AG04449 (cell line): Measurements from ENCODE around the gene FNTB.

Experiments used
- CTCF ChIA-PET: fragments of 350-600 bp; formaldehyde crosslinking; extraction: SDS; loops from one replicate; lab custom pipeline; 2021; ENCODE audit warnings: antibody characterized with exemption; lab: Yijun Ruan, JAX
- POLR2A ChIA-PET: fragments of 400-600, 350-600 bp; formaldehyde crosslinking; extraction: SDS; loops from one replicate; lab custom pipeline; 2020; ENCODE audit warnings: antibody characterized with exemption, inconsistent platforms; lab: Yijun Ruan, JAX
- DNase-seq: peaks from one replicate; pipeline ENCODE4 v3.0.0-alpha.2; 2010; ENCODE audit warnings: low read depth, low spot score
- H3K4me3 ChIP-seq: 2 replicates; pipeline ENCODE4 v1.5.1; 2011; ENCODE audit warnings: low read depth, mild to moderate bottlenecking, control low read depth, low read length
- TF ChIP-seq, protein P1 (sequence below): IDR thresholded peaks from one replicate; pipeline ENCODE4 v1.5.1; 2011; ENCODE audit warnings: mild to moderate bottlenecking, moderate library complexity, low read length, control low read depth, inconsistent platforms; ENCODE audit not compliant: insufficient read depth; ENCODE audit errors: missing control alignments

FNTB gene

DNA sequence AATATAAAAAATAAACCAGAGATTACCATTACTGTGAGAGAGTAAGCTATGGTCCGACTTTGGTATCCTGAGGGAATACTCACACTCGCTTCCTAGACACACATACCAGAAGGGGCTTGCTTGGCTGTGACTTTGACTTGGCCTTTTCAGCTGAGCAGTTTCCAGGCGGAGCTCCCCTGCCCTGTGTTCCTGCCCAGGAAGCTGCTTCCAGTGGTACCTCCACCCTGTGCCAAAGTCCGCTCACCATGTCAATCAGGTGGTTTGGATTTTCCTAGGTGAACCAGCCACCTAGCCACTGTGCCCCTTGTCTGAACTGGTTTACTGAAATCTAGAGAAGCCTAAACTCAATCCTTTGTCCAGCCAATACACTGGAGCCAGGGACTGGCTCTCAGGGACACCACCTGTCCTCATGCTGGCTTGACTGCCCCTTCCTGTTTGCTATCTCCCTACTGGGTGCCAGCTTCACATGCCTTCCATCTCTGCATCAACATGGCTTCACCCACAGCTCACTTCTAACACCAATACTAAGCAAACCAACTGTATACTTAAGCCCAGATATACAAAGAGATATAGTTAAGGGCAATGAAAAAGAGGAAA lies 87.0 kb downstream of the FNTB start:
- POLR2A ChIA-PET = no interaction called here
- H3K4me3 ChIP-seq = no peak overlapping the region
- CTCF ChIA-PET = no interaction called here
- no peak for DNase-seq
- TF ChIP-seq, protein P1, sequence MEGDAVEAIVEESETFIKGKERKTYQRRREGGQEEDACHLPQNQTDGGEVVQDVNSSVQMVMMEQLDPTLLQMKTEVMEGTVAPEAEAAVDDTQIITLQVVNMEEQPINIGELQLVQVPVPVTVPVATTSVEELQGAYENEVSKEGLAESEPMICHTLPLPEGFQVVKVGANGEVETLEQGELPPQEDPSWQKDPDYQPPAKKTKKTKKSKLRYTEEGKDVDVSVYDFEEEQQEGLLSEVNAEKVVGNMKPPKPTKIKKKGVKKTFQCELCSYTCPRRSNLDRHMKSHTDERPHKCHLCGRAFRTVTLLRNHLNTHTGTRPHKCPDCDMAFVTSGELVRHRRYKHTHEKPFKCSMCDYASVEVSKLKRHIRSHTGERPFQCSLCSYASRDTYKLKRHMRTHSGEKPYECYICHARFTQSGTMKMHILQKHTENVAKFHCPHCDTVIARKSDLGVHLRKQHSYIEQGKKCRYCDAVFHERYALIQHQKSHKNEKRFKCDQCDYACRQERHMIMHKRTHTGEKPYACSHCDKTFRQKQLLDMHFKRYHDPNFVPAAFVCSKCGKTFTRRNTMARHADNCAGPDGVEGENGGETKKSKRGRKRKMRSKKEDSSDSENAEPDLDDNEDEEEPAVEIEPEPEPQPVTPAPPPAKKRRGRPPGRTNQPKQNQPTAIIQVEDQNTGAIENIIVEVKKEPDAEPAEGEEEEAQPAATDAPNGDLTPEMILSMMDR = no peak

DNA sequence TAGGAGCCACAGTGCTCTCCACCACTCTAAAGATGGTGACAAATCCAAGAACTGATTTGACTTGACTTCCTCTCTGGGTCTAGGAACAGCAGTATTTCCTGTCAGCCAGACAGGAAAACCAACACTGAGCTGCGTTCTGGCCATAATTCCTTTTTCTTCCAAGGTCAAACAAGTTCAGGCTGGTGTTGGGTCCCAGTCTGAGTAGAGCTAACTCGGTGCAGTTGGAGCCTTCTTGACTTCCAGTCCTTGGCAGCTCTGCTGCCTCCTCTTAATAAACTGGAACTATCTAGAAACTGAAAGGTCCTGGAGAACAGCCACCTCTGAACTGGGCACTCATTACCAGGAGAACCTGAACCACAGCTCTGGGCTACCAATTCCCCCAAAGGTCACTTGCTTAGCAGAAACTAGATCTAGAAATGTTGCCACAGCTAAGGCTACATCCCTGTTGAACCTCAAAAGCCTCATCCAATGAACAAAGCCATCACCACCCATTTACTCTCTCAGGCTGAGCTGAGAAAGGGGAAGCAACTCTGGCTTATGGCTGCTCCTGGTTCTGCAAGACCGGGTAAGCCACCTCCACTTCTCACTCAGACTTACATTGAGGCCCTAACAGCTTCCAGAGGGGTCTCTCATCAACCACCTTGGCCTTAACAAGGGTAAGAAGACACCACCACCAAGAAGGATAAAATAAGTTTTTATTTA lies 87.9 kb downstream of the FNTB start:
- no peak overlapping the region for H3K4me3 ChIP-seq
- TF ChIP-seq, protein P1 = no peak
- POLR2A ChIA-PET = no interaction called here
- CTCF ChIA-PET = no interaction called here
- no peak for DNase-seq

DNA sequence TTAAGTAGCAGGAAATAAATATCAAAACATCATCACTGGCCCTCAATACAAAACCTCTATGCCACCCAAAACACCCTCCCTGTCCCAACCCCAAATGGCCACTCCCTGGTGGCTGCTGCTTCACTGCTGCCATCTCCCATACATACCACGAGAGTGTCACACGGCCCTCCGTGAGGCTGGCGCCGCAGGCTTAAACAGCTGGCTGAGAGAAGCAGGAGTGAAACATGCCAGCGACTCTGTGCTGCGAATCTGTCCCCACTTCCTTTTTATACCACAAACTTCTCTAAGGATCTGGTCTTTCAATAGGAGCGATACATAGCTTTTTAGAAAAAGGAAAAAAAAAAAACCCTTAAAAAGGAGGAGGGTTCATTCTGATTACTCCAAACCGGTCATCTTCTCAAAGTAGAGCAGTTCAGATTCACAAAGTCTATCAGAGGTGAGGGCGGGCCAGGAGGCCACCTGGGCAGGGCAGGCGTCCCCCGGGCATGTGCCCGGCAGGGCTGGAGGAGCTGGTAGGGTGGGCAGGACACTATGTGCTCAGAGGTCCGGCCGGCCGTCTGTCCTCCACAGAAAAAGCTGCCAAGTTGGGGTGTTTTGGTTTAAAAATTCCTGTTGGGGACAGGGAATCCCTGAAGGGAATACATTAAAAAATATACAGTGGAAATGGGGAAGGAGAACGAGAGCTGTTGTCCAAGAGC lies 89.1 kb downstream of the FNTB start:
- ChIA-PET POLR2A (no interaction called here), CTCF (interaction anchor here (1.1 kb wide), 1 partner anchor 55 kb away, joined by 3 read pairs; no protein-coding TSS in a partner anchor)
- no peak overlapping the region for H3K4me3 ChIP-seq
- no peak for DNase-seq
- TF ChIP-seq, protein P1 = no peak

DNA sequence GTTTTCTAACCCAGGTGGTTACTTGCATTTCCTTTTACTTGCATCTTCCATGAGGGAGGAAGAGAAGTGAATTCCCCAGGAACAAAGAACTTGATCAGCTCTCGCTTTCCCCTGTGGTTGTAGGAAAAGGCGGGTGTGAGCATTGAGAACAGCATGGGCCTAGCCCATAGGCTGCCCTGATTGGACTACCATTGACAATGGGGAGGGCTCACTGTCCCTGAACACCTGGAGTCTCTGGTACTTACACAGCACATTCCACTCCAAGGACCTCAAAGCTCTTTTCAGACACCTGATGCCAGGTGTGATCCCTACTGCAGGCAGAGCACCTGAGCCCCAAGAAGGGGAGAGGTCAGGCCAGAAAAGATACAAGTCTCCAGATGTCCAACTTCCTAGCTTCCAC lies 90.6 kb downstream of the FNTB start:
- DNase-seq = no peak
- ChIA-PET CTCF (interaction anchor here (0.9 kb wide), 1 partner anchor 23 kb away, joined by 3 read pairs; no protein-coding TSS in a partner anchor), POLR2A (no interaction called here)
- no peak overlapping the region for H3K4me3 ChIP-seq
- TF ChIP-seq, protein P1 = no peak

DNA sequence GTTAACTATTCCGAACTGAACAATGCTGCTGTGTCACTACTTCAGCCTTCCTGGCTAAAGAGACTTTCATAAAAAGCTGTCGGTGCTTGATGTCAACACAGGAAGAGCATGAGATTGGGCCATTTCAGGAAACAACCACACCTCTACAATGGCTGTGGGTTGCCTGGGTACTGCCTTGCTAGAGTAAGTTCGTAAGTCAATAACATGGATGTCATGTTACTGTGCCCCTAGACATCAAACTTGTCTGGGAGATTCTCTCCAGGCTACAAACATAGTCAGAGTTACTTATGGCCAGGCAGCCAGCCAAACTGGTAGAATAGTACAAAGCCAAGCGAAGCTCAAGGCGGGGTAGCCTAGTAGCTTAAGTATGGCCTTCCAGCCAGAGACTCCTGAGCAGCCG lies 92.5 kb downstream of the FNTB start:
- CTCF ChIA-PET = no interaction called here
- POLR2A ChIA-PET = no interaction called here
- TF ChIP-seq, protein P1 = no peak
- no peak for DNase-seq
- H3K4me3 ChIP-seq = no peak overlapping the region

DNA sequence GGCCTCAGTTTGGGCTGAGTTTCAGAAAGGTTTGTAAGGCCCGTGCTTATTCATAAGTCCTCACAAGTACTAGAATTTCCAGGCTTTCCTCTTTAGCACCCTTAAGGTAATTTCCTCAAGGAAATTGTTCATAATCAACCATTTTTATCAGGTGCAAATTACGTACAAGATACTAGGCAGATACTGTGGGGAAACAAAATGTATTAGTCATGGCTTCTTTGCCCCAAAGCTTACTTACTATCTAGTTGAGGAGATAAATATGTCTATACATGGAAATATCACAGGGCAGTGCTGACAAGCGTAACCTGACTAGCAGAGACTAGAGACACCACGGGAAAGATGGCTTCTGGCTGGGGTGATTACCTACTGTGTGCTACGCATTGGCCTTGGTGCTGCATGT lies 93.1 kb downstream of the FNTB start:
- CTCF ChIA-PET = no interaction called here

More for the DNA sequence above, 93.1 kb downstream of the FNTB start:
- H3K4me3 ChIP-seq = no peak overlapping the region
- DNase-seq = no peak
- POLR2A ChIA-PET = no interaction called here
- TF ChIP-seq, protein P1 = no peak
